ENCODE results near the gene RPS6KB2.
"Not testable (repeated sequence)": the region's sequence is repeated elsewhere in the genome, so short reads cannot be mapped to it uniquely, and the experiment has no call there.

The RPS6KB2 gene

GRCh38 chr11:67397986-67398660, 30.2 kb upstream of the RPS6KB2 start:
- DNase-seq (ENCODE audit: low spot score): no peak

GRCh38 chr11:67398661-67399563, 29.4 kb upstream of the RPS6KB2 start:
- DNase-seq (ENCODE audit: low spot score): no peak

GRCh38 chr11:67400251-67400941, 27.9 kb upstream of the RPS6KB2 start:
- DNase-seq (ENCODE audit: low spot score): no peak

GRCh38 chr11:67400942-67401494, 27.3 kb upstream of the RPS6KB2 start:
- no peak for DNase-seq (ENCODE audit: low spot score)

- DNase-seq (ENCODE audit: low spot score): peak; percentile 89
These were observed 26.7 kb upstream of the RPS6KB2 start, which contains the start of gene PPP1CA for GRCh38 chr11:67401495-67402191. Gene PPP1CA, minus strand, starts transcription at chr11:67401858. Its CDS starts 76 bp downstream, at chr11:67401782.

- DNase-seq (ENCODE audit: low spot score): not testable (repeated sequence)
These were observed 26.0 kb upstream of the RPS6KB2 start for GRCh38 chr11:67402192-67402839.

- DNase-seq (ENCODE audit: low spot score): not testable (repeated sequence)
These were observed 25.2 kb upstream of the RPS6KB2 start for GRCh38 chr11:67403085-67403484.

- DNase-seq (ENCODE audit: low spot score): no peak
These were observed 23.6 kb upstream of the RPS6KB2 start for GRCh38 chr11:67404515-67405195.

GRCh38 chr11:67405196-67405567, 23.1 kb upstream of the RPS6KB2 start:
- no peak for DNase-seq (ENCODE audit: low spot score)

GRCh38 chr11:67405688-67406339, 22.5 kb upstream of the RPS6KB2 start:
- DNase-seq (ENCODE audit: low spot score): no peak

- no peak for DNase-seq (ENCODE audit: low spot score)
These were observed 21.8 kb upstream of the RPS6KB2 start for GRCh38 chr11:67406420-67406968.

- DNase-seq (ENCODE audit: low spot score): no peak
These were observed 21.2 kb upstream of the RPS6KB2 start for GRCh38 chr11:67406969-67407687.

GRCh38 chr11:67407688-67408163, 20.6 kb upstream of the RPS6KB2 start:
- no peak for DNase-seq (ENCODE audit: low spot score)

GRCh38 chr11:67408437-67409200, 19.7 kb upstream of the RPS6KB2 start:
- DNase-seq (ENCODE audit: low spot score): no peak

GRCh38 chr11:67409261-67409666, 19.0 kb upstream of the RPS6KB2 start:
- DNase-seq (ENCODE audit: low spot score): no peak

GRCh38 chr11:67409781-67410368, 18.4 kb upstream of the RPS6KB2 start:
- no peak for DNase-seq (ENCODE audit: low spot score)

- DNase-seq (ENCODE audit: low spot score): no peak
These were observed 17.9 kb upstream of the RPS6KB2 start for GRCh38 chr11:67410369-67410831.
